ENCODE results near the gene MATCAP1. TPM values are rescaled to one million over a fixed set of nuclear protein-coding genes. Genes with fewer than 3 reads are reported as not detected.

Gene MATCAP1
- total and polyA plus RNA-seq, 10 of the 15 experiments (the other 5 are each of a cell fraction or from before 2014, with no cell fraction given), result 2.8 to 25.8 (median 8.6) TPM

- peak; percentile 42 for TF ChIP-seq HDAC6 (IDR thresholded peaks at IDR 0.05; ENCODE audit: unreplicated experiment)
- 0 out of 2 replicates have a peak, but pooled peaks have one; percentile 4 for TF ChIP-seq TAF1 (IDR thresholded peaks at IDR 0.05; ENCODE audit: borderline replicate concordance, low read depth, low read length)
- peak; percentile 93 for TF ChIP-seq USF1 (IDR thresholded peaks at IDR 0.05; ENCODE audit: borderline replicate concordance, extremely low read length, insufficient read depth, low read depth, low read length)
- no peak for TF ChIP-seq STAT3 (IDR thresholded peaks at IDR 0.05; ENCODE audit: low read depth, low read length)
- TF ChIP-seq EGR1 (IDR thresholded peaks at IDR 0.05; ENCODE audit: borderline replicate concordance in 1 of 2, low read depth in 2 of 2, low read length in 2 of 2), result no peak
- TF ChIP-seq PAX5 (IDR thresholded peaks at IDR 0.05; ENCODE audit: borderline replicate concordance, low read depth, low read length), result no peak
- no peak for TF ChIP-seq PAX8 (IDR thresholded peaks at IDR 0.05)
- no peak for TF ChIP-seq ZNF217 (IDR thresholded peaks at IDR 0.05)
- no peak for TF ChIP-seq SIX5 (IDR thresholded peaks at IDR 0.05; ENCODE audit: low read depth, low read length, severe bottlenecking)
- TF ChIP-seq RELA (IDR thresholded peaks at IDR 0.05; ENCODE audit: borderline replicate concordance, partially characterized antibody), result no peak
- peak; percentile 66; the same call in 1 of the 2 replicates for TF ChIP-seq ATF3 (IDR thresholded peaks at IDR 0.05; ENCODE audit: borderline replicate concordance, extremely low read depth, low read depth, low read length)
- TF ChIP-seq TCF7 (IDR thresholded peaks at IDR 0.05; ENCODE audit: borderline replicate concordance), result no peak
- 0 out of 2 replicates have a peak, but pooled peaks have one; percentile 29 for TF ChIP-seq NKRF (conservative IDR thresholded peaks at IDR 0.05)
- TF ChIP-seq RAD51 (IDR thresholded peaks at IDR 0.05), result peak; percentile 68
- TF ChIP-seq BHLHE40 (IDR thresholded peaks at IDR 0.05; ENCODE audit: borderline replicate concordance in 1 of 2, low read depth in 2 of 2, low read length in 1 of 2), result peak in 1 of 2 experiments; percentile 67; a peak in 2 of 4 replicates
- TF ChIP-seq POU2F2 (IDR thresholded peaks at IDR 0.05; ENCODE audit: borderline replicate concordance, low read depth, low read length), result no peak
Observed at GRCh38 chr16:67150833-67151396, 32.8 kb downstream of the MATCAP1 start, which contains the start of gene B3GNT9 (continued).
